HG03060 (cell line): Measurements from ENCODE around the gene LCORL.
A peak's percentile ranks its signal among the peaks of the same experiment; 100 is the strongest.

Experiments
- ATAC-seq: cut with Tn5 transposase; IDR thresholded peaks from one replicate; pipeline ENCODE4 v1.9.1; 2021; ENCODE audit warnings: low read depth, moderate number of reproducible peaks; ENCODE audit not compliant: unreplicated experiment

Gene LCORL

DNA sequence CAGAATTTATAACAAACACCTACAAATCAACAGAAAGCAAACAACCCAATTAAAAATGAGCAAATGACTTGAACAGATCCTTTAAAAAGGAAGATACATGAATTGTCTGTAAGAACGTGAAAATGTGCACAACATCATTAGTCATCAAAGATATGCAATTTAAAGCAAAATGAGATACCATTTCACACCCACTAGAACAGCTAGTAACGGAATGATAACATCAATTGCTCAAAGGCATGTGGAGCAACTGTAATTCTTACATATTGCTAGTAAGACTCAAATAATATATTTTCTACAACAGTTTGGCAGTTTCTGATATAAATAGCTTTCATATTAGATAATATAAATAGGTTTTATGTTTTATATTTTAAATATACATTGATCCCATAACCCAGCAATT lies 82.5 kb downstream of the LCORL start:
- no peak for ATAC-seq

GRCh38 chr4:17934286-17934685 lies 87.3 kb downstream of the LCORL start:
- no peak for ATAC-seq

DNA sequence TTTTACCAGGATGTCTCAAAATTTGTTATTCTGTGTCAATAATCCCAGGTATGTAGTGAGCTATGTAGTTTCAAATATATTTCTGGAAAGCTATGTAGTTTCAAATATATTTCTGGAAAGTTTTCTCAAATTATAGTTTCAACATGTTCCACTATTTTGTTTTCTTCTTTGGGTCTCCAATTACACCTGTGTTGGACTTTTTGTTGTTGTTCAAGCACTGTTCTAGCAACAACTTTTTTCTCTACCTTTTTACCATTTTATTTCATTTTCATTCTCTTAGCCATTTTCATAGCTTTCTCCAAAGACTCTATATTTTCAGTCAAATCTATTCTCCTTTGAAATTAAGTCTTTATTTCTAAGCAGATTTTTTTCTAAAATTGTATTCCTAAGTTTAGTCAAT lies 88.4 kb downstream of the LCORL start:
- ATAC-seq = no peak

DNA sequence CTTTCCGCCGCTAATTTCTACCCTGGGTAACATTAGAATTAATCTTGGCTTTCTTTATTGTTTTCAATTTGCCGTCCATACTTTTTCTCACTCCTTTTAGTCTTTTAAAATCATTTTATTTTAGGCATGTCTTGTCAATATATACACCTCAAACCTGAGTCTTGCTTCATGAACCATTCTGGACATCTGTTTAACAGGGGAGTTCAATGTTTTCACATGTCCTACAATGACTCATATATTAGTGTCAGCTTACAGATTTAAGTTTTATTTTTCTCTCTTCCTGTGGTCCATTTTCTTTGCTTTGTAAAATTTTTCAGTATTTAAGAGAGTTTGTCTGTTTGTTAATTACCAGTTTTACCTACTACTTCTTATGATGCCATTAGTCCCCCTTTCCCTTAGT lies 89.5 kb downstream of the LCORL start:
- no peak for ATAC-seq

GRCh38 chr4:17930256-17930655 lies 91.3 kb downstream of the LCORL start:
- no peak for ATAC-seq

- no peak for ATAC-seq
Observed at GRCh38 chr4:17924189-17924588, 97.4 kb downstream of the LCORL start.

- ATAC-seq = no peak
Observed at GRCh38 chr4:17921451-17921850, 100.1 kb downstream of the LCORL start.

DNA sequence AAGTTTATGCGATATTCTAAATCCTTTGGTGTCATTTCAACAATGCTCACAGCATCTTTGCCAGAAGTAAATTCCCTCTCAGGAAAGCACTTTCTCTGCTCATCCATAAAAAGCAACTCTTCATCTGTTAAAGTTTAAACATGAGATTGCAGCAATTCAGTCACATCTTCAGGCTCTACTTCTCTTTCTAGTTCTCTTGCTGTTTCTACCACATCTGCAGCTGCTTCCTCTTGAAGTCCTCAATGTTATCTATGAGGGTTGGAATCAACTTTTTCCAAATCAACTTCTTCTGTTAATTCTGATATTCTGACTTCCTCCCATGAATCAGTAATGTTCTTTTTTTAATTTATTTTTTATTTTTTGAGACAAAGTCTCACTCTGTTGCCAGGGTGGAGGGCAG lies 100.9 kb downstream of the LCORL start:
- no peak for ATAC-seq

DNA sequence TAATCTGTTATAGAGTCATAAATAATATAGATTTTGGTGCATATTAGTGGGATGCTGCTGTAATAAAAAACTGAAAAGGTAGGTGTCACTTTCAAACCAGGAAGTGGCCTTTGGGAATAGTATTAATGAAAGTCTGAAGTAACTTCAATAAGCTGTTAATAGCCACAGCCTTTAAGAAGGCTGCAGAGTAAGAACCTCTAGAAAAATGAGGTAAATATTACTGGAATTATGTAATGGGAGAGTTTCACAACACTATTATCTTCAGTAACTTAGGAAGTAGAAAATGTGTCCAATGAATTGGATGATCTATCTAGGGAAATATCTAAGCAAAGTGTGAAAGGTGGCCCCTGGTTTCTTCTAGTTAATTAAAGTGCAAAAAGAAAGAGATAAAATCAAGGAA lies 106.1 kb downstream of the LCORL start:
- ATAC-seq = no peak

DNA sequence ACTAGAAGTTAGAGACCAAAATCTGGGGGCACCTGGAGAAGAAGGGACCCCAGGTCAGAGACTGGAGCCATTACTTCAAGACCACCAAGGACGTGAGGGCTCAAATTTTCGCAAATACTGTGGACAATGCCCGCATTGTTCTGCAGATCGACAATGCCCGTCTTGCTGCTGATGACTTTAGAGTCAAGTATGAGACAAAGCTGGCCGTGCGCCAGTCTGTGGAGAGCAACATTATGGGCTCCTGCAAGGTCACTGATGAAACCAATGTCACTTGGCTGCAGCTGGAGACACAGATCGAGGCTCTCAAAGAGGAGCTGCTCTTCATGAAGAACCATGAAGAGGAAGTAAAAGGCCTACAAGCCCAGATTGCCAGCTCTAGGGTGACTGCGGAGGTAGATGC lies 109.5 kb downstream of the LCORL start:
- ATAC-seq = no peak

DNA sequence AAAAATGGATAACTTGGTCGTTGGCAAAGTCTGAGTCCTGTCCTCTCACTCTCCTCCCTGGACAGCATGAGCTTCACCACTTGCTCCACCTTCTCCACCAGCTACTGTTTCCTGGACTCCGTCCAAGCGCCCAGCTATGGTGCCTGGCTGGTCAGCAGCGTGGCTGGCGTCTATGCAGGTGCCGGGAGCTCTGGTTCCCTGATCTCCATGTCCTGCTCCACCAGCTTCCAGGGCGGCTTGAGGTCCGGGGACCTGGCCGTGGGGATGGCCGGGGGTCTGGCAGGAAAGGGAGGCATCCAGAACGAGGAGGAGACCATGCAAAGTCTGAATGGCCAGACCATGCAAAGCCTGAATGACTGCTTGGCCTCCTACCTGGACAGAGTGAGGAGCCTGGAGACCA lies 109.9 kb downstream of the LCORL start:
- ATAC-seq = no peak

DNA sequence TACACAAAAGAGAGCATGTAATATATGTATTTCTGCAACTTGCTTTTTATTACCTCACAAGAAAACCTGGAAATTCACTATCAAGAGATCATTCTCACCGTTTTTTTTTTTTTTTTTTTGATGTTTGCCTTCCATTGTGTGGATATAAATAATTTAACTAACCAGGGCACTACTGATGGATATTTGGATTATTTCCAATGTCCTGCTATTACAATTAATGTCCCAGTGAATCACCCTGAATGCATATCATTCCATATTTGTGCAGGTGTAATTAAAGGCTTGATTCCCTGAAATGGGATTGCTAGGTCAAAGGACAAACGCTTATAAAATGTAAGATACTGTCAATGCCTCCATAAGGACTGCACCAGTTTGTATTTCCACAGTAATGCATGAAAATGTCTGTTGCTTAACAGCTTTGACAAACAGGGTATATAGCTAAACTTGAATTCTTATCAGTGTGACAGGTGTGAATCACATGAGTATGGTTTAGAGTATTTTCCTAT lies 123.0 kb downstream of the LCORL start:
- no peak for ATAC-seq

DNA sequence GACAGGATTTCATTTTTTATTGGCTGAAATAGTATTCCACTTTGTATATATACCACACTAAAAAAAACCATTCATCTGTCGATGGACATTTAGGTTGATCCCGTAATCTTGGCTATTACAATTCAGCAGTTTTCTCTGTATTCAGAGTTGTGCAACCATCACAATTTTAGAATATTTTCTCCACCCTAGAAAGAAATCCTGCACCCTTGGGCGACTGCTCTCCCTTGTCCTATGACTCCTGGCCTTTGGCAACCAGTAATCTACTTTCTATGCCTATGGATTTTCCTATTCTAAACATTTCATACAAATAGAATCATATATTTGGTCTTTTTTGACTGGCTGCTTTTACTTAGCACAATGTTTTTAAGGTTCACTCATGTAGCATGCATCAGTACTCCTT lies 126.1 kb downstream of the LCORL start:
- no peak for ATAC-seq

DNA sequence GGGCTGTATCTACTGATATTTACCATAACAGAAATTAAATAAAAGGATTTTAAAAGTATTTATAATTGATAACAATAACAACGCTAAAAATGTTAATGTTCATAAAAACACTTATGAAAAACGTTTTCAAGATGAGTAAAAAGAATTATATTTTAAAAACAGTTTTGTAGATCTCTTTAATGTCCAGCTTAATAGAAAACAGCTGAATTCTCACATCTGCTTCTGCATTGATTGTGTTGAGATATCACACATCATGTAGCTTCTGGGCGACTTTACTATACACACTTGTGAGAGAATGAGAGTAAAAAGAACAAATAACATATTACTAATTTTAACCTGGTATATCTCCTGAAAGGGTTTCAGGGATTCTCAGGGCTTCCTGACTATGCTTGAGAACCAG lies 127.1 kb downstream of the LCORL start:
- no peak for ATAC-seq

- no peak for ATAC-seq
Observed at GRCh38 chr4:17889692-17890091, 131.9 kb downstream of the LCORL start.

DNA sequence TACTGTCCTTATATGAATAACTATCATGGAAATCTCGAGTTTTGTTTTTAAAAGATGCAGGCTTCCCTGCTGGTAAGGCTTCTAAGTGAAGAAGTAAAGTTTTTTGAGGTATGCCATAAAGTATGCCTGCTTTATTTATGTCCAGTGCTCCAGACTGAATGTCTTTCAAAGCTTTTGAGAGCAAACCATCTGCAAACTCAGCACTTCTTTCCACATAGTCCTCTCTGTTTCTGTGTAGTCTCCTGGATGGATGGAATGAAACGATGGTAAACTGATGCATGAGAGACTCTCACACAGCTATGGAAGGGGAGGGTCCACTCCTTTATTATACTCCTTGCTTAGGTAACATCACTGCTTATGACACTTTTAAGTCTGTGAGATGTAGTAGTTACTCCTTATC lies 137.0 kb downstream of the LCORL start:
- ATAC-seq = no peak

DNA sequence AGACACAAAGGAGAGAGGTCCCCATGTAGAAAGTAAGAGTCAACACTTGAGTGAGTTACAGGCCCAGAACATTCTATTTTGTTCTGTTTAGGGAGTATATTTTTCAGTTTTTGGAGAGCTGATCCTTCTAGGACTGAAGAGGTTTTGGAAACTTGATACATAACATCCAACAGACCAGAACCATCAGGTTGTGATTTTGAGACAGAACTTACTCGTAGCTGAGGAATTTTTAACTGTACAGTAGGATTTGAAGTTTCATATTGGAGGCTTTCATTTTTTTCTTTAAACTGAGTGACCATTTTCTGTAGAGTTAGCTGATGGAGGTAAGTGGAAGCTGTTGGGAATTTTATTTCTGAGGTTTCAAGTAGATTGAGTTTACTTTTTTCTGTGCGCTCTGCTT lies 137.5 kb downstream of the LCORL start:
- no peak for ATAC-seq

DNA sequence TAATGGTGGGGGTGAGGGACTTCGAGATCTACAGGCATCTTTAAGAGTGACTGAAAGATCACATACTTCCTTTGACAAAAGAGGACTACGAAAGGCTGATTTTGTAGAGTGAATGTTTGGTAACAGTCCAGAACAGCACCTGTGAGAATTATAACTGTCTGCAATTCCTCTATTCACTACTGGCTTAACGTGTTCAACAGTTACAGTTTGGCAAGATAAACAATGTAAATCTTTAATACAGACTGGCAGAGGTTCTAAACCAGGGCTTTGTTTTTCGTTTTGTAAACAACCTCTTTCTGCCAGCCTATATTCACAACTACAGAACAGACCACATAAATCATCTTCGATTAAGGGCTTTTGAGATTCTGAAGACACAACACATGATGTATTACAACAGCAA lies 143.9 kb downstream of the LCORL start:
- ATAC-seq = no peak

DNA sequence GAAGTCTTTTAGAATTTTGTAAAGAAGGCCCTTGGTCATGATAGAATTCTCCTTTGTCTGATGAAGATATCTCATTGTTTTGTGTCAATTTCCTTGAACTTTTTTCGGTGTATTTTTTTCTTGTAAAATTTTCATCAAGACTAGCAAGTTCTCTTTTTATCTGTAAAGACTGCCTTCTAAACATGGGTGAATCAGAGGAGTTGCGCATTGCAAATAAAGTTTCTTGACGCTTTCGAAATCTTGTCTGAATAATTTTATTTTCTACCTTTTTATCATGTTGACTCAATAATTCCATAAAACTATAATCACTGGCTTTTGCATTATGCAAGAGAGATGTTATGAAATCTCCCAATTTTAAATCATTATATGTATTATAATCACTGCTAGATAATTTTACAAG lies 144.6 kb downstream of the LCORL start:
- no peak for ATAC-seq

DNA sequence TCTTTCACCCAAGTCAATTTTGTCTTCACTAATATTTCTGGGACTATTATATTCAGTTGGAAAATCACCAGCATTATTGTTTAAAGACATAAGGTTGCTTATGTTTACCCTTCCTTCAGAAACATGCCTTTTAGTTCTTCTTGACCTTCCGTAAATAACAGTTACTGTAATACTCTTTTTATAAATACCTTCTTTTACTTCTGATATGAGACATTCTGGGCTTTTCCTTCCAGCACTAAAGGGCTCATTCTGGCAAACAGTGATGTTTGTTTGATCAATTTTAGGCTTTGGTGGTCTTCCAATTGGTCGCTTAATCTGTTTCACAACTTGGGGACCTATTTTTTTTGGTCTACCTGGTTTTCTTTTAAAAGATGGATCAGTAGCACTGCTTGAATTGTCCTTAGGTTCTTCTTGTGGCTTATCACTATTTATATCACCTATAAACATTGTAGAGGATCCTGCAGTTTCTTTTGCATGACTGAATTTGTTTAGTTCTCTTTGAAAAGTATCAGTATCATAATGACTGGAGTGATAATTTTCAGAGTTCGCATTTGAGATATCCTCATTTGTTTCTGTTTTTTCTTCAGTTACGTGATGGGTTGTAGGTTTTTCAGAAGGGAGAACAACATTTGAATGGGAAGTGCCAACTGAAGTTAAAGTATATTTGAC lies 146.0 kb downstream of the LCORL start:
- peak; percentile 98 for ATAC-seq

DNA sequence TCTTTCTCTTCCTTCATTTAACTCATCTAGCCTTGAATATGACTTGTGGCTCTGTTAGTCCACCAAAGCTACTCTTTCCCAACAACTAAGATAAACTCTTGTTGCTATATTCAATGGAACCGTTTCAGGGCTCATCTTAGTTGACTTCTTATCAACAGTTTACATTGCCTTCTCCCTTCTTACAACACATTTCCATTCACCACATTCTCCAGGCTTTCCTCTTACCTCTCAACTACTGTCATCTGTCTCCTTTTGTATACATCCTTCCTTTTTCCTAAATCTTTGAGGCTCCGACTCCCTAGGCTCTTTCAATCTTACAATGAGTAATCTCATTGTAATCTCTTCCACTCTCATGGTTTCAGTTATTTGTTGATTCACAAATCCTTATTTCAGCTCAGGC lies 152.2 kb downstream of the LCORL start:
- no peak for ATAC-seq

- ATAC-seq = no peak
Observed at GRCh38 chr4:17867276-17867675, 154.3 kb downstream of the LCORL start.

DNA sequence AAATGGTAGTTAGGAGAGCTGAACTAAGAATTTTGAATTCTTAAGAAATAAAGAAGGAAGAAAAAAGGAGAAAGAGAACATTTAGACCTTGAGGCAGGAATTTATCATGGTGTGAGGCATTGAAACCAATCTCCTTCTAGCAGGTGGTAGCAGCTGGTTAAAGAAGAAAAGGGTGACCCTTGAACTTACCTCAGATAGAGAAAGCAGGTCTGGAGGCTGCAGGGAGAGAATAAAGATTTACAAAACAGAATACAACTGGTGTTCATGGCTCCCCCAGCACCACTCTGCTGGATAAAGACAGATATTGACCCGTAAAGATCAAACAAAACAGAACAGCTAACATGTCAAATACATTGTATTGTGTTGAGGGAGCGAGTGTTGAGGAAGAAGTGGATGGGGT lies 154.7 kb downstream of the LCORL start:
- no peak for ATAC-seq
